Measurements from ENCODE around the gene RNF223. TPM values are rescaled to one million over a fixed set of nuclear protein-coding genes. Genes with fewer than 3 reads are reported as not detected.

The RNF223 gene
- total and polyA plus RNA-seq, 11 donors: not detected

DNA sequence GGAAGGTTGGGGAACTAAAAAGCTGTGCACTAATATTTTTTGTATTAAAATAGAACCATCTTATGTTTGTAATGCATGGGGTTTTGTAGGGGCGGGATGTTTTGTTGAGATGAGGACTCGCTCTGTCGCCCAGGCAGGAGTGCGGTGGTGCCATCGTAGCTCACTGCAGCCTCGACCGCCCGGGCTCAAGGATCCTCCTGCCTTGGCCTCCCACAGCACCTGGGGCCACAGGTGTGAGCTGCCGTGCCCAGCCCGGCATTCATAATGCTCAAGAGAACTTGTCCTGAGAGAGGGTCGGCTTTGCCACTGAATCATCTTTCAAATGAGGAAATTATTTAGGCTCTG lies 44.7 kb upstream of the RNF223 start:
- Histone ChIP-seq H3K4me1 (peaks cover 0 to 26% (median 11%) of the 10 kb centered on the region in 12 donors), H3K27ac (no peak overlapping the region), H3K9me3 (peaks cover 0 to 1% (median 0%) of the 10 kb centered on the region in 12 donors), H3K27me3 (peaks cover 0 to 22% (median 0%) of the 10 kb centered on the region in 9 donors), H3K36me3 (no peaks in the 10 kb centered on the region), H3K4me3 (no peak overlapping the region)
- 76 to 89% (median 89%) methylated on average over 11 of the region's 11 CpGs for WGBS, 4 donors
- ATAC-seq (no peak), DNase-seq (peak in 2 of 5 donors; percentile 19 to 28)
- TF ChIP-seq, protein P1, sequence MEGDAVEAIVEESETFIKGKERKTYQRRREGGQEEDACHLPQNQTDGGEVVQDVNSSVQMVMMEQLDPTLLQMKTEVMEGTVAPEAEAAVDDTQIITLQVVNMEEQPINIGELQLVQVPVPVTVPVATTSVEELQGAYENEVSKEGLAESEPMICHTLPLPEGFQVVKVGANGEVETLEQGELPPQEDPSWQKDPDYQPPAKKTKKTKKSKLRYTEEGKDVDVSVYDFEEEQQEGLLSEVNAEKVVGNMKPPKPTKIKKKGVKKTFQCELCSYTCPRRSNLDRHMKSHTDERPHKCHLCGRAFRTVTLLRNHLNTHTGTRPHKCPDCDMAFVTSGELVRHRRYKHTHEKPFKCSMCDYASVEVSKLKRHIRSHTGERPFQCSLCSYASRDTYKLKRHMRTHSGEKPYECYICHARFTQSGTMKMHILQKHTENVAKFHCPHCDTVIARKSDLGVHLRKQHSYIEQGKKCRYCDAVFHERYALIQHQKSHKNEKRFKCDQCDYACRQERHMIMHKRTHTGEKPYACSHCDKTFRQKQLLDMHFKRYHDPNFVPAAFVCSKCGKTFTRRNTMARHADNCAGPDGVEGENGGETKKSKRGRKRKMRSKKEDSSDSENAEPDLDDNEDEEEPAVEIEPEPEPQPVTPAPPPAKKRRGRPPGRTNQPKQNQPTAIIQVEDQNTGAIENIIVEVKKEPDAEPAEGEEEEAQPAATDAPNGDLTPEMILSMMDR (IDR thresholded peaks at IDR 0.05): no peak
- no peak for TF ChIP-seq POLR2A (IDR thresholded peaks at IDR 0.05)
- intact Hi-C loops (cut with DNase I): loop anchor here in 4 of 10 donors (5.0 to 10.0 kb wide), 4 partner anchors 84 to 496 kb away; partner anchors contain the start of genes B3GALT6 (in 2 of the 4), SDF4 (in 2 of the 4), AURKAIP1 (in 1 of the 4) and MIB2 (in 1 of the 4)

DNA sequence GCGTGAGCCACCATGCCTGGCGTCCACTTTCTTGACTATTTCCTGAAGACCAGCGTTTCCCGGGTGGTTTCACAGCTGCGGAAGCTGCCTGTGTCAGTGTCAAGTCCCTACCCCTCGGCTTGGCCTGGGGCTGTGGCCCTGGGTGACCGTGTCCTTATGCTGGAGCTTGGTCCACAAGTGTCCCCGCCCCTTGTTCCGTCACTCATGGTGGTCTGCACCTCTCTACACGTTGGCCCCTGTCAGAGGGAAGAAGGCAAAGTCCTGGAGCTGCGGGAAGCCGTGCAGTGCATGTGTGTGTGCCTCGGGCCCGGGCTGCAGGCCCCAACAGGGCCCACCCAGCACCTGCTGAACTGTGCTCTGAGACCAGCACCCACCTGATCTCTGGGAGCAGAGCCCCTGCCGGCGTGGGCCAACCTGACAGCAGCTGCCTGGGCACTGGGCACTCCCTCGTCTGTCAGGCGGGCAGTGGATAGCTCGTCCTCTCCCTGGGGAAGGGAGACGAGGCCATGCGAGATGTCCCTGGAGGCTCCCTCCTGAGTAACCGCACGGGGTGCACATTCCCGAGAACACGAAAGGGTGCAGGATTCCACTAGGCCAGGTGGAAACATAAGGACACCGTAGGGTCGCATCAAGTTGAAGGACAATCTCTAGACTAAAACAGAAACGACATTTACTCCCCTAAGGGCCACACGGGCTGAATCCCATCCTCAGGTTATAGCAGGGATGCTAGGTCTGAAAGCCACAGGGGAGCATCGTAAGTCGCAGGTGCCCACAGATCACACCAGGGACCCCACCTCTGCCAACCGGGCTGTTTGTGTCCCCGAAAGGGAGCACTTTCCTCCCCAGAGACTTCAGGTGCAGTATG lies 44.1 kb upstream of the RNF223 start:
- Histone ChIP-seq H3K27ac (no peak overlapping the region), H3K4me1 (peaks cover 0 to 26% (median 11%) of the 10 kb centered on the region in 12 donors), H3K9me3 (peaks cover 0 to 7% (median 3%) of the 10 kb centered on the region in 12 donors), H3K4me3 (no peak overlapping the region), H3K36me3 (peaks cover 0 to 4% (median 0%) of the 10 kb centered on the region in 9 donors), H3K27me3 (peaks cover 0 to 22% (median 0%) of the 10 kb centered on the region in 9 donors)
- intact Hi-C loops (cut with DNase I): loop anchor here in 4 of 10 donors (5.0 to 10.0 kb wide), 4 partner anchors 83 to 497 kb away; partner anchors contain the start of genes B3GALT6 (in 2 of the 4), SDF4 (in 2 of the 4), AURKAIP1 (in 1 of the 4) and MIB2 (in 1 of the 4)
- peak in 2 of 5 donors; percentile 32 to 53 for DNase-seq
- WGBS, 4 donors: 78 to 84% (median 81%) methylated on average over 33 of the region's 33 CpGs
- ATAC-seq: no peak
- TF ChIP-seq, protein P1 (IDR thresholded peaks at IDR 0.05): no peak
- TF ChIP-seq POLR2A (IDR thresholded peaks at IDR 0.05): no peak

DNA sequence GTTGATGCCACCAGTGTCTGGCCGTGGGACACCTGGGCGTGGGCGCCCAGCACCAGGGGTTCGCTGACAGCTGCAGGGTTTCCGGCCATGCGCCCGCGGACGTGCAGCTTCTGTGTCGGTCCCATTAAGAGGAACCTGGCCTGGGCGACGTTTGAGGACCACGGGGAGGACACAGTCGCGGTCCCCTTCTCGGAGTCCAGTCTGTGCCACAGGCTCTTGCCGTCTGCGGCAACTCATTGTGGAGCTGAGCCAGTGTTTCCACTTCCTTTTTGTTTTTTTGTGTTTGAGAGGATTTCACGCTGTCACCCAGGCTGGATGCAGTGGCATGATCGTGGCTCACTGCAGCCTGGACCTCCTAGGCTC lies 43.3 kb upstream of the RNF223 start:
- DNase-seq (peak in 2 of 5 donors; percentile 33 to 59), ATAC-seq (no peak)
- TF ChIP-seq POLR2A (IDR thresholded peaks at IDR 0.05): no peak
- TF ChIP-seq, protein P1 (IDR thresholded peaks at IDR 0.05): no peak
- no peak overlapping the region for H3K27ac ChIP-seq
- peaks cover 0 to 6% (median 0%) of the 10 kb centered on the region in 9 donors for H3K36me3 ChIP-seq
- H3K4me3 ChIP-seq: no peak overlapping the region
- H3K27me3 ChIP-seq: peaks cover 0 to 22% (median 0%) of the 10 kb centered on the region in 9 donors
- peaks cover 0 to 23% (median 10%) of the 10 kb centered on the region in 12 donors for H3K4me1 ChIP-seq
- peaks cover 0 to 13% (median 4%) of the 10 kb centered on the region in 12 donors for H3K9me3 ChIP-seq
- WGBS, 4 donors: 68 to 77% (median 73%) methylated on average over 14 to 20 of the region's 20 CpGs
- intact Hi-C loops (cut with DNase I): loop anchor here in 4 of 10 donors (5.0 to 10.0 kb wide), 4 partner anchors 83 to 497 kb away; partner anchors contain the start of genes B3GALT6 (in 2 of the 4), SDF4 (in 2 of the 4), AURKAIP1 (in 1 of the 4) and MIB2 (in 1 of the 4)
